ENCODE data around the gene TSKU. TPM values are rescaled to one million over a fixed set of nuclear protein-coding genes. Genes with fewer than 3 reads are reported as not detected.

TSKU gene
- total and polyA plus RNA-seq, 5 donors from 2014 or later = not detected

- no peaks in the 10 kb centered on the region for H3K36me3 Mint-ChIP-seq
- no peak overlapping the region for H3K27ac ChIP-seq (ENCODE audit: insufficient read depth, low read length, poor library complexity, severe bottlenecking)
- peaks cover 0 to 4% (median 0%) of the 10 kb centered on the region in 7 donors for H3K9me3 Mint-ChIP-seq
- no peak overlapping the region for H3K27ac Mint-ChIP-seq
- H3K4me1 Mint-ChIP-seq = peaks cover 0 to 13% (median 4%) of the 10 kb centered on the region in 4 donors
- H3K4me3 Mint-ChIP-seq = no peak overlapping the region
- H3K4me3 ChIP-seq (ENCODE audit: low read depth, low read length) = no peak overlapping the region
- DNase-seq (no peak), ATAC-seq (ENCODE audit: low read depth in 2 of 2) (no peak)
- H3K4me1 ChIP-seq (ENCODE audit: control insufficient read depth, insufficient read depth, low read length, poor library complexity, severe bottlenecking) = peaks cover 10% of the 10 kb centered on the region
- no peaks in the 10 kb centered on the region for H3K36me3 ChIP-seq (ENCODE audit: control insufficient read depth, insufficient read depth, low read length)
- peaks cover 7% of the 10 kb centered on the region for H3K27me3 Mint-ChIP-seq
- H3K27me3 ChIP-seq (ENCODE audit: control insufficient read depth, insufficient read depth, low read length) = no peaks in the 10 kb centered on the region
- no peaks in the 10 kb centered on the region for H3K9me3 ChIP-seq (ENCODE audit: control insufficient read depth in 2 of 2, low read length in 2 of 2)
Observed at GRCh38 chr11:76795290-76795935, 12.3 kb downstream of the TSKU start.

- Mint-ChIP-seq H3K9me3 (peaks cover 0 to 4% (median 0%) of the 10 kb centered on the region in 7 donors), H3K27ac (no peak overlapping the region), H3K36me3 (no peaks in the 10 kb centered on the region), H3K4me1 (peaks cover 0 to 13% (median 4%) of the 10 kb centered on the region in 4 donors), H3K4me3 (no peak overlapping the region), H3K27me3 (peaks cover 9% of the 10 kb centered on the region)
- DNase-seq = no peak
- no peaks in the 10 kb centered on the region for H3K36me3 ChIP-seq (ENCODE audit: control insufficient read depth, insufficient read depth, low read length)
- no peaks in the 10 kb centered on the region for H3K27me3 ChIP-seq (ENCODE audit: control insufficient read depth, insufficient read depth, low read length)
- no peak overlapping the region for H3K27ac ChIP-seq (ENCODE audit: insufficient read depth, low read length, poor library complexity, severe bottlenecking)
- H3K4me3 ChIP-seq (ENCODE audit: low read depth, low read length) = no peak overlapping the region
- peaks cover 10% of the 10 kb centered on the region for H3K4me1 ChIP-seq (ENCODE audit: control insufficient read depth, insufficient read depth, low read length, poor library complexity, severe bottlenecking)
- no peak for ATAC-seq (ENCODE audit: low read depth in 2 of 2)
- H3K9me3 ChIP-seq (ENCODE audit: control insufficient read depth in 2 of 2, low read length in 2 of 2) = no peaks in the 10 kb centered on the region
Observed at GRCh38 chr11:76795936-76796441, 12.8 kb downstream of the TSKU start.

- H3K27me3 Mint-ChIP-seq = peaks cover 9% of the 10 kb centered on the region
- peaks cover 0 to 4% (median 0%) of the 10 kb centered on the region in 7 donors for H3K9me3 Mint-ChIP-seq
- ATAC-seq (ENCODE audit: low read depth in 2 of 2) = no peak
- no peak overlapping the region for H3K27ac Mint-ChIP-seq
- H3K4me3 Mint-ChIP-seq = no peak overlapping the region
- Histone ChIP-seq H3K4me3 (ENCODE audit: low read depth, low read length) (no peak overlapping the region), H3K27me3 (ENCODE audit: control insufficient read depth, insufficient read depth, low read length) (no peaks in the 10 kb centered on the region), H3K36me3 (ENCODE audit: control insufficient read depth, insufficient read depth, low read length) (no peaks in the 10 kb centered on the region), H3K9me3 (ENCODE audit: control insufficient read depth in 2 of 2, low read length in 2 of 2) (no peaks in the 10 kb centered on the region), H3K27ac (ENCODE audit: insufficient read depth, low read length, poor library complexity, severe bottlenecking) (no peak overlapping the region), H3K4me1 (ENCODE audit: control insufficient read depth, insufficient read depth, low read length, poor library complexity, severe bottlenecking) (peaks cover 10% of the 10 kb centered on the region)
- H3K4me1 Mint-ChIP-seq = peaks cover 0 to 13% (median 4%) of the 10 kb centered on the region in 4 donors
- no peaks in the 10 kb centered on the region for H3K36me3 Mint-ChIP-seq
- no peak for DNase-seq
Observed at GRCh38 chr11:76796511-76797198, 13.5 kb downstream of the TSKU start.

- Histone ChIP-seq H3K9me3 (ENCODE audit: control insufficient read depth in 2 of 2, low read length in 2 of 2) (no peaks in the 10 kb centered on the region), H3K27ac (ENCODE audit: insufficient read depth, low read length, poor library complexity, severe bottlenecking) (no peak overlapping the region), H3K27me3 (ENCODE audit: control insufficient read depth, insufficient read depth, low read length) (no peaks in the 10 kb centered on the region), H3K36me3 (ENCODE audit: control insufficient read depth, insufficient read depth, low read length) (no peaks in the 10 kb centered on the region), H3K4me3 (ENCODE audit: low read depth, low read length) (no peak overlapping the region), H3K4me1 (ENCODE audit: control insufficient read depth, insufficient read depth, low read length, poor library complexity, severe bottlenecking) (peaks cover 10% of the 10 kb centered on the region)
- no peak for DNase-seq
- ATAC-seq (ENCODE audit: low read depth in 2 of 2) = no peak
- Mint-ChIP-seq H3K4me1 (peaks cover 0 to 13% (median 4%) of the 10 kb centered on the region in 4 donors), H3K27me3 (peaks cover 12% of the 10 kb centered on the region), H3K4me3 (peak overlapping the region in 1 of 4 donors; percentile 18), H3K36me3 (no peaks in the 10 kb centered on the region), H3K9me3 (peaks cover 0 to 3% (median 0%) of the 10 kb centered on the region in 7 donors), H3K27ac (peak overlapping the region in 1 of 3 donors; percentile 47)
Observed at GRCh38 chr11:76797341-76798201, 14.4 kb downstream of the TSKU start.

GRCh38 chr11:76798202-76798581, 15.0 kb downstream of the TSKU start:
- H3K36me3 Mint-ChIP-seq = no peaks in the 10 kb centered on the region
- H3K9me3 ChIP-seq (ENCODE audit: control insufficient read depth in 2 of 2, low read length in 2 of 2) = no peaks in the 10 kb centered on the region
- H3K27ac ChIP-seq (ENCODE audit: insufficient read depth, low read length, poor library complexity, severe bottlenecking) = no peak overlapping the region
- H3K4me1 Mint-ChIP-seq = peaks cover 0 to 13% (median 3%) of the 10 kb centered on the region in 4 donors
- ATAC-seq (ENCODE audit: low read depth in 2 of 2) (no peak), DNase-seq (no peak)
- H3K4me3 Mint-ChIP-seq = peak overlapping the region in 3 of 4 donors; percentile 18 to 70 (median 48)
- H3K27ac Mint-ChIP-seq = peak overlapping the region in 2 of 3 donors; percentile 47 to 96
- H3K36me3 ChIP-seq (ENCODE audit: control insufficient read depth, insufficient read depth, low read length) = no peaks in the 10 kb centered on the region
- no peak overlapping the region for H3K4me3 ChIP-seq (ENCODE audit: low read depth, low read length)
- H3K27me3 Mint-ChIP-seq = peaks cover 10% of the 10 kb centered on the region
- peaks cover 10% of the 10 kb centered on the region for H3K4me1 ChIP-seq (ENCODE audit: control insufficient read depth, insufficient read depth, low read length, poor library complexity, severe bottlenecking)
- peaks cover 0 to 2% (median 0%) of the 10 kb centered on the region in 7 donors for H3K9me3 Mint-ChIP-seq
- no peaks in the 10 kb centered on the region for H3K27me3 ChIP-seq (ENCODE audit: control insufficient read depth, insufficient read depth, low read length)

GRCh38 chr11:76798671-76799065, 15.5 kb downstream of the TSKU start:
- Mint-ChIP-seq H3K9me3 (peaks cover 0 to 2% (median 0%) of the 10 kb centered on the region in 7 donors), H3K27ac (peak overlapping the region in 2 of 3 donors; percentile 47 to 96)
- no peaks in the 10 kb centered on the region for H3K36me3 ChIP-seq (ENCODE audit: control insufficient read depth, insufficient read depth, low read length)

GRCh38 chr11:76799066-76799804, 16.1 kb downstream of the TSKU start:
- peak; percentile 81 to 86 for ATAC-seq (ENCODE audit: low read depth in 2 of 2)

More at GRCh38 chr11:76798671-76799065, 15.5 kb downstream of the TSKU start:
- Histone ChIP-seq H3K4me3 (ENCODE audit: low read depth, low read length) (no peak overlapping the region), H3K9me3 (ENCODE audit: control insufficient read depth in 2 of 2, low read length in 2 of 2) (no peaks in the 10 kb centered on the region), H3K27ac (ENCODE audit: insufficient read depth, low read length, poor library complexity, severe bottlenecking) (no peak overlapping the region), H3K4me1 (ENCODE audit: control insufficient read depth, insufficient read depth, low read length, poor library complexity, severe bottlenecking) (peaks cover 10% of the 10 kb centered on the region), H3K27me3 (ENCODE audit: control insufficient read depth, insufficient read depth, low read length) (no peaks in the 10 kb centered on the region)
- Mint-ChIP-seq H3K4me1 (peaks cover 0 to 13% (median 3%) of the 10 kb centered on the region in 4 donors), H3K36me3 (no peaks in the 10 kb centered on the region), H3K27me3 (peaks cover 10% of the 10 kb centered on the region), H3K4me3 (peak overlapping the region in 2 of 4 donors; percentile 48 to 64)
- no peak for ATAC-seq (ENCODE audit: low read depth in 2 of 2)
- no peak for DNase-seq

More at GRCh38 chr11:76799066-76799804, 16.1 kb downstream of the TSKU start:
- Histone ChIP-seq H3K36me3 (ENCODE audit: control insufficient read depth, insufficient read depth, low read length) (no peaks in the 10 kb centered on the region), H3K4me3 (ENCODE audit: low read depth, low read length) (no peak overlapping the region), H3K27me3 (ENCODE audit: control insufficient read depth, insufficient read depth, low read length) (no peaks in the 10 kb centered on the region), H3K9me3 (ENCODE audit: control insufficient read depth in 2 of 2, low read length in 2 of 2) (no peaks in the 10 kb centered on the region), H3K27ac (ENCODE audit: insufficient read depth, low read length, poor library complexity, severe bottlenecking) (no peak overlapping the region), H3K4me1 (ENCODE audit: control insufficient read depth, insufficient read depth, low read length, poor library complexity, severe bottlenecking) (peaks cover 10% of the 10 kb centered on the region)
- peak overlapping the region in 3 of 4 donors; percentile 43 to 64 (median 48) for H3K4me3 Mint-ChIP-seq
- peak; percentile 48 to 79 (median 66) for DNase-seq
- H3K27me3 Mint-ChIP-seq = peaks cover 10% of the 10 kb centered on the region
- H3K9me3 Mint-ChIP-seq = peaks cover 0 to 2% (median 0%) of the 10 kb centered on the region in 7 donors
- H3K4me1 Mint-ChIP-seq = peaks cover 0 to 15% (median 4%) of the 10 kb centered on the region in 4 donors
- peak overlapping the region in 1 of 3 donors; percentile 56 for H3K27ac Mint-ChIP-seq
- no peaks in the 10 kb centered on the region for H3K36me3 Mint-ChIP-seq

All from CD4-positive, CD25-positive, alpha-beta regulatory T cell (primary cell).